Esophagus muscularis mucosa (tissue), 4 donors: ENCODE data around the gene KCNJ10.

ENCODE experiments used
- CTCF ChIP-seq, 3 experiments: fragments of 200-600 bp in 2 of 3; fragments of 450-650 bp in 1 of 3; sonication (generic) in 2 of 3; IDR thresholded peaks; one replicate each; pipeline ENCODE4 v1.5.1; 2017 to 2019; ENCODE audit warnings: antibody characterized with exemption in 3 of 3, mild to moderate bottlenecking in 2 of 3, moderate library complexity in 1 of 3
- EP300 ChIP-seq: sonication (generic); formaldehyde crosslinking; IDR thresholded peaks from one replicate; pipeline ENCODE4 v1.6.1; 2017; ENCODE audit warnings: antibody characterized with exemption
- POLR2A ChIP-seq: fragments of 450-650 bp; IDR thresholded peaks from one replicate; pipeline ENCODE4 v1.6.1; 2017; ENCODE audit warnings: antibody characterized with exemption, moderate library complexity, mild to moderate bottlenecking, low read depth
- POLR2AphosphoS5 ChIP-seq, 2 donors: sonication (generic); formaldehyde crosslinking; IDR thresholded peaks; one replicate each; pipeline ENCODE4 v1.6.1; 2017; ENCODE audit warnings: antibody characterized with exemption in 2 of 2

- TF ChIP-seq POLR2A (no peak), CTCF (IDR thresholded peaks at IDR 0.05) (no peak), POLR2AphosphoS5 (IDR thresholded peaks at IDR 0.05) (no peak), EP300 (no peak)
Measured at GRCh38 chr1:159978107-159978398, 91.9 kb downstream of the KCNJ10 start.
